GM21381 (cell line): ENCODE data around the gene DDX20.
A peak's percentile ranks its signal among the peaks of the same experiment; 100 is the strongest.
"Not testable (repeated sequence)": the region's sequence is repeated elsewhere in the genome, so short reads cannot be mapped to it uniquely, and the experiment has no call there.

Experiments used
- ATAC-seq: cut with Tn5 transposase; IDR thresholded peaks from one replicate; pipeline ENCODE4 v1.9.1; 2021; ENCODE audit warnings: mild to moderate bottlenecking, moderate library complexity; ENCODE audit not compliant: unreplicated experiment

Gene DDX20

DNA sequence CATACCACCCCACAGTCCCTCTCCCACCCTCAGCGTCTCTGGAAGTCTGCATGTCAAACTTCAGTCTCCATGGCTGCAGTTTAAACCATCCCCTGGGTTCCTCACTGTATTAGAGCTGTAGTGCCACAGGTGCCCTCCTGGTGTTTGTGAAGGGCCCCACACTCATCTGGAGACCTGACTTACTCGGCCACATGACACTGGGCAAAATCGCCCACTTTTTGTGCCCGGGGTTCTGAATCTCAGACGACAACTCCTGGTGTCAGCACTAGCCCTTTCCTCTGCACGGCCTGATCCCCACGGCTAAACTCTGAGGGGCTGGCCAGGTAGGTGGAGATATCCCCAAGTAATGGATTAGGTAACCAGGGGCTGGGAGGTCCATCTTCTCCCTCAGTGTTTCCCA is 23.0 kb upstream of the DDX20 start:
- ATAC-seq = no peak

DNA sequence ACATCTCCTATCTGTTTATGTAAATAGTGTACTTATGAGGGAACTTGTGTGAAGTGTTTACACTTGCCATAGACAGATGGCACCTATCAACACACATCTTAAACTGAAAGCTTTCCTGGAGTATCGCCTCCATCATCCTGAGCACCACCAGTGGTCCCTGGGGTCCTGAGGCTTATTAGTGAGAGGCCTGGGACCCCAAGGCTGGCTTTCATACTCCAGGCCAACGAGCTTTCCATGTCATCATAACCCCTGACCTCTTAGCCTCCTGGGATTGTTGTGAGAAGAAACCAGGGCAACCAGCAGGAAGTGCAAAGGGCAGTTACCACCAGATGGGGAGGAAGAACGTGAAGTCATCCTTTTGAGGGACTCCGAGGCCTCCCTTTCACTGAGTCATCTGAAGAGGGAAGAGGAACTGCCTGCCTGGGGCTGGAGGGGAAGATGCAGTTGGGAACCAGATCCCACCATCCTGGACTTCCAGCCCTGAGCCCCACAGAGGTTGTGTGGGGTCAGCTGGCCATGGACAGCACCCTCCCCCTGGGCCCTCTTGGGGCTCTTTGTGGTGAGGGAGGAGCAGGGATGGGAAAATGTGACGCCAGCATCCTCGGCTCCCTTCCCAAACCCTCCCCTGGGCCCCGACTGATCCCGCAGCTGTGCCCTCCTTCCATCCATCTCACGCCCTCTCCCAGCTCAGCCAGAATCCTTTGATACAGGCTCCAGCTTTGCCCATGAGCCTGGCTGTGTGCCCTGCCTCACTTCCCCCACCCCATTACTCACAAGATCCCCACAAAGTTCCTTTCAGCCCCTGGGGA is 22.3 kb upstream of the DDX20 start:
- ATAC-seq = no peak

DNA sequence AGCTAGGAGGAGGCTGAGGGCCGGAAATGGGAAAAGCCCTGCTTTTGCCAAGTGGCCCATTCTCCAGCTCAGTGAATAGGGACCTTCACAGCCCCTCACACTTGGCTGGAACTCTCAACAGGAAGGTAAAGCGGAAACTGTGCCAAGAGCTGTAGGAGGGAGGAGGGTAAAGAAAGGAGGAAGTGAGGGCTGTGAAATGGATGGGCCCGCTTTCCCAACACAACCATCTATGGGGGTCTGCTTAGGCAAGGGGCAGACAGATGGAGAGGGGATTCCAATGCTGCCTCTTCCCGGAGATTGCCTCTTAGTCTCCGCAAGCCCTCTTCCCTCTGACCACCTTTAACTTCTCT is 21.7 kb upstream of the DDX20 start:
- ATAC-seq = no peak

DNA sequence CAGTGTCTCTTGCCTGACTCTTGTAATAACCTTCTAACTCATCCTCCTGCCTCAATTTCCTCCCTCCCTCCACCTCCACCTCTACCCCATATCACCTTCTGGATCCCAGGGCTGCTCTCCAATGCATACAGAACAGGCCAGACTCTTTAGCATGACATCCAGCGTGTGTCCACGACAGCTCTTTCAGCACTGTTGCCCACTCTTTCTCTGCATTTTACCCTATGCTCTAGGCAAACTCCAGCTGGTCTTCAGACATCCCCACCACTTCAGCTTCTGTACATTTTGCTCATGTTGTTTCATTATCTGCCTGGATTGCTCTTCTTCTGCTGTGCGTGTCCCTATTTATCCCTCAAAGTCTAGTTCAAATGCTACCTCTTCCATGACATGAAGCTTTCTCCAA is 21.3 kb upstream of the DDX20 start:
- no peak for ATAC-seq

DNA sequence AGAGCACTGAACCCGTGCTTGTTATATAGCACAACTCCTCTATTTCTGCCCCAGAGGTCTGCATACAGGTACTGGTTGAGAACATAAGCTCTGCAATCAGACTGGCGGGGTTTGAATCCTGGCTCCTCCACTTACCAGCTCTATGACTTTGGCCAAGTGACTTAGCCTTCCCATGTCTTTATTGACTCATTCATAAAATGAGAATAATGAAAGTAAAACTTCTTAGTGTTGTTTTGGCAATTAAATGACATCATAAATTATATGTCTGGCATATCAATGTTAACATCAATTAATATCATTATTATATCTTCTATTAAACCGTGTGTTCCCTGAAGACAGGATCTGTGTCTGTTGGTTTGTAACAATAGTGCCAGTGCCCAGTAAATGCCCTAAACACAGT is 20.8 kb upstream of the DDX20 start:
- ATAC-seq = no peak

DNA sequence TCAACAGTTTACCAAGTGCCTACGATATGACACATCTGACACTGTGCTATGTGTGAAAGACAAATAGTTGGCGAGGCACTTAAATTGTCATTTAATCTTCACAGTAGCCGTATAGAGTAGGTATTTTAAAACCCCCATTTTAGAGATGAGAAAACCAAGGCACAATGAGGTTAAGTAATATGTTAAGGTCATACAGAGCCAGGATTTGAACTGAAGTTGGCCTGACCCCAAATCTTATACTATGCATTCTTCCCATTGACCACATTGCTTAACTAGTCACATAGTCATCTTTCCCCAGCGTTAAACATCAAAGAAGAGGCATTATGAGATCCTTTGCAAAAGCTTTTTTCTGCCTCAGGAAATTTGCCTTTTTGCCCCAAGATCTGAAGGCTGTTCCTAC is 20.4 kb upstream of the DDX20 start:
- no peak for ATAC-seq

DNA sequence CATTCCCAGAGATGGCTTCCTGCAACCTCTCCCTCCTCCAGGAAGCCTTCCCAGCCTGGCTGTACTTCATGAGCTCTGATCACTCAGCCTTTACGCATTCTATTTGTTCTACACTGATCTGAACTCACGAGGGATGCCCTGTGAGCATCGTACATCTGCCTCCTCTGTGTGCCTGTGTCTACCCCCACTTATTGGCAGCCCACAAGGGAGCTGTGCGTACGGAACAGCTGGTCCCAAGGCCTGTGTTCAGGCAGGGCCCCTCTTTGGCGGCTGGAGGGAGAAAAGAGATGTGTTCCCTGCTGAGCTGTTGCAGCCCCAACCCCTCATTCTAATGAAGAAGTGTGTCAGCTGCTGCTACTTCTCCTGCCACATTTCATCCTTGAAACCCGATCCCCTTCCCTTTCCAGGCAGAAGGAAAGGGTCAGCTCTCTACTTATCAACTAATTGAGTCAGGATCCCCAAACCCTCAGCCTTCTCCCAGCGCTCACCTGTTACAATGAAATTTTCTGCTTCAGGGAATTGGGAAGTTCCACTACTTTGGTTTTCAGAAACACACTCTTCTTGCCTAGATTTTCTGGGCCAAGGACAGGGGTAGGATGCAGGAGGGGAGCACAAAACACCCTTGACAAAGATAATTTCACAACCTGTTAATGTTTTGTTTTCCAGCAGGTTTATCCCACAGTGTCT is 19.7 kb upstream of the DDX20 start:
- ATAC-seq = no peak

DNA sequence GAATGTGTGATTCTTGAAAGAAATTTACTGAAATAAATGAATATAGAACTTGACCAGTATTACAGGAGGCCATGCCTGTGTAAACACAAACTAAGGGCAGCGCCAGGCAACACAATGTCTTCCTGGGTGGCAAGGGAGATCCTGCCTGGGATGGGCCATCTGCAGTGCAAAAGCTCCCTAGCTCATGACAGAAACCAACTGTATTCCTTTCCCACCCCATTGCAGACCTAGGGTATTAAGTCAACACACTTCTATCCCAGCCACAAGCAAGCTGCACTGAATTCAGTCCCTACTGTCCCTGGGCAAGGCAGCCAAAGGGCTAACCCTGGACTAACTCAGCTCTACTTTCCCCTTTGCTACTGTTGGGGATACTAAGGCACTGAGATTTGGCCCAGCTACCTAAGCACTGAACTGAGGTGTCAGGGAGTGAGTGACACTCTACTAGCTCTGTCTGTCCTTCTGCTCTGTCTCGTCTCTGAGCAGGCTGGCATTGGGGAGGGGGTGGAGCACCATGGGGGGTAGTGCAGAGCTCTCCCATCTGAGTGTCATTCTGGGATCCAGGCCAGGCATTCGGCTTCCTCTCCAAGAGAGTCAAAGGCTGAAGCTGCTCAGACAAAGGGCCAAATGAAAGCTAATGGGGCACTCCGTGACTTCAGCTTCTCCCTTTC is 19.0 kb upstream of the DDX20 start:
- ATAC-seq = no peak

DNA sequence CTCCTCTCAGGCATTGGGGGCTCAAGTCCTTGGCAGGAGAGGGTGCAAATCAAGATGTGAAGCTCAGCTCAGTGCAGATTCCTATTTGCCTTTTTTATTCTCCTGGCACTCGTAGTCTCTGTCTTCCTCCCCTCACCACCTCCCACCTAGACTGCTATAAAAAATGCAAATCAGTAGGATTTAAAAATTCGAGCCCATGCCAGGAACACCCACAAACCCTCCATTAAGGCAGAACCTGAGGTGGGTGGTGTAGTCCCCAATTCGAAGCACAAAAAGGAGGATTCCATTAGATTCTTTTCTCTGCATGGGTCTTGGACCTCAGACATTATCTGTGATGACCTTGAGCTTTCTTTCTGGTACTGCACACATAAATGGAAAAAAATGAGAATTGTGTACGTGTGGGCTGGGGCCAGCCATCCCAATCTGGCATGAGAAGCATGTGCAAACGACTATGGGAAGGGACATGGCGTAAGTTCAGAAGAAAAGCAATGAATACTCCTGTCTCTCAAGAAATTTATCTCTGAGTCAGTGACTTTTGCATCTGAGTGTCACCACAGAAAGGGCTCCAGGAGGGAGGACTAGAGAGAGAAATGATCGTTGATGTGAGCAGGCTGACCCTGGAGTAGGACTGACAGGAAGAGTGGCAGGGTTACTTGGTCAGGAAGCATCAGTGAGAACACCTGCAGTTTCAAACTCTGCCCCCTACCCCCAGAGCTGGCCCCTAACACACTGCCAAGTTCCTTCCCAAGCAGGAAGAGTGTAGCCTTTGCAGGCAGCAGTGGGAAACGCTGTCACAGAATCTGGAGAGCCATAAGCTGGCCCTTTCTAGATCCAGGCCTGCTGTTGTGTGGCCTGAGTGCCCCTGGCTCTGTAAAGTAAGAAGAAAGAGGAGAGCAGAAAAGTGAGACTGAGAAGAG is 18.2 kb upstream of the DDX20 start:
- ATAC-seq = no peak

DNA sequence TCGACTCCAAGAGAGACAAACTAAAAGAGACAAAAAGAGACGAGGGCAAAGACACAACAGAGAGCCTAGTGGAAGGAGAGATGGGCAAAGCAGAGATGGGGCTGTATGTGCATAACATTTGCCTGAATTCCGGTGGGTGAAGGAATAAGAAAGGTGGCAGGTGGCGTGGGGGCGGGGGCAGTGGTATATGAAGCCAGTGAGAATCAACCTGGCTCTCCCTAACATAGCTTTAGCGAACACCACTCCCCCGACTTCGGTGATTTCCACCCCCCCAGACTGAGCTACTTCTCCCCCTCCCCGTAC is 17.6 kb upstream of the DDX20 start:
- no peak for ATAC-seq

DNA sequence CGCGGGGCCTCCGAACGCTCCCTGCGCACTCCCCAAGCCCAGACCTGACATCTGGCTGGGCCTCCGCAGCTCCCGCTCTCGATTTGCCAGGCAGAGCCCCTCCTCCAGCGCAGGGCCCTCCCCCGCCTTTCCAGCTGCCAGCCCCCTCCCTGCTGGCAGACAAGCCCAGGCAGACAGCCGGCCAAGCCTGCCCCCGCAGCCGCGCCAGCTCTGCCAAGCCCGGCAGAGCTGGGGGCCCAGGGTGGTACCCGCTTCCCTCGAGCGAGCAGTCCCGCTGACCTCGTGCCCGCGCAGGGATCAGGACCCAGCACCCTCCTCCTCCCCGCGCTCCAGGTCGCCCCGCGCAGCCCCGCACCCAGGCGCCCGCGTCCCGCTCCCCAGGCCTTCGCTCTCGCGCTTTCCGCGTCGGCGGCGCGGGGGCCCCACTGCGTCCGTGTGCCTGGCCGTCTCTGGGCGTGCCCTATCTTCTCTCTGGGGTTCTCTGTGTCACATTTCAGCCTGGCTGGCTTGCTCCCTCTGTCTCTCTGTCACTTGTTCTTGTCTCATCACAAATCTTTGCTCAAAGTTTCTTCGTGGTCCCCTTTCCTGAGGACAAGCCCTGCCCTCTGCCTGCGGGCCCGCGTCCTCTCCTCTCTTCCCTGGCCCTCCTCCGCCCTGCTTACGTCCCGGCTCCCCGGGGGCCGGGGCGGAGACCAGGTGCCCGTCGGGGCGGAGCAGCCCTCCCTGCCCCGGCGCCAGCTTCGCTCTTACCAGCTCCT is 17.1 kb upstream of the DDX20 start:
- peak; percentile 41 for ATAC-seq

DNA sequence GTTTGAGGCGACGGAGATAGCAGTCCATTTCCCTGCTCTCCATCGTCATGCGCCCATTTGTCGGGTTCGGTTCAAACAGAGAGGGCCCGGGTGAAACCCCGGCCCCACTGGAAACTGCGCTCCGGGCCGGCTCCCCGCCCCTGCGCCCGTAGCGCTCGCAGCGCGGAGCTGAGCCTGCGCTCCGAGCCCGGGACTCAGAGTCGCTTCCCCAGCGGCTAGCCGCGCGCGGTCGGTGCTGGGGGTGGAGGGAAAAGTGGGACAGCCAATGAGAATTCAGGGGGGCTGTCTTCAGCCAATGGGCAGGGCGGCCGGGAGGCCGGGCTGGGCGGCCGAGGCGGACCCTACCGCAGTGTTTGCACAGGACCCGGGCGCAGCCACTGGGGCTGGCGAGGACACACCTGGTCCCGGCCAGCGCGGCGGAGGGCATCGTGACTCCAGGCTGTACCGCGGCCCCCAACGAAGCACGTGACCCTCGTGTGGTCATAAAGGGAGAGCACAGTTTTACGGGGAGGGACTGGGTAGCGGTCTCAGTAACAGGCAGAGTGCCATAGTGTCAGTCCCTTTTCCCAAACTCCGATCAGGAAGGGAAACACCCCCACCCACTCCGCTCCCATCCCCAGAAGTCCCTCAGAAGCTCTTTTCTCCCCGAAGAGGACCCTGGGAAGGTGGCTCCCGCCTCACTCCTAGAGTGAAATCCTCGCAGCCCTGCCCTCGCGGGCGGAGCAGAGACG is 16.3 kb upstream of the DDX20 start, which contains the start of gene INKA2:
TSS of gene INKA2 (minus strand) at position 202 of the 731 bp plus-strand sequence. CDS start at position 49, 153 bp downstream.
- peak; percentile 82 for ATAC-seq

DNA sequence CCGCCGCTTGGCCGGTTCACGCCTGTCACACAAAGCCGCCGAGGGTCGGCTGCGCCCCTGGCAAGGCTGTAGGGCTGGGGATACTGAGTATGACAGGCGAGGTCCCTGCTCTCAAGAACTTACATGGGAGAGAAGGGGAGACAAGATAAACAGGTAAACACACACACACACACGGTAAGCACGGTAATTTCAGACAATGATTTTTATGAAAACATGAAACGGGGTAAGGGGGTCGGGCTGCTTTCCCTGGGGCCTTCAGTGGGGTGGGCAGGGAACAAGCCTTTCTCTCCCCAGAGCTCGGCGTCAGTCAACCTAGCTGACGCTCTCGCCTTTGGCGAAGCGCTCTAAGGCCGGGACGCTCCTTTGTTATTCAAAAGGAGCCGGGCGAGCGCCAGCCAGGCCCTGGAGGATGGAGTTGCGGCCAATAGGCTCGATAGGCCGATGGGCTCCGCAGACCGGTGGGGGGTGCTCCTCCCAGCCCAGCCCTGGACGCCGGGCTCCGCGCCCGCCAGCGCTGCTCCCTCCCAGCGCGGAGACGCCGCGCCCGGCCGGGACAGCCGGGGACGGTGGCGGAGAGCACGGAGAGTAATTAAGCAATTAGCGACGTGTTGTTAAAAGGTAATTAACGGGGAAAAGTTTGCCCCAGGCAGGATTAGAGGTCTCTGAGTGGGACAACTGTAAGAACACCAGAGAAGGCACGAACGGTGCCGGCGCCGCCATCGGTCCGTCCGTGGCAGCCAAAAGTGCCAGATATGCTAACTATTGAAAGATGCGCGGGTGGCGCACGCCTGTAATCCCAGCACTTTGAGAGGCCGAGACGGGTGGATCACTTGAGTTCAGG is 15.6 kb upstream of the DDX20 start:
- ATAC-seq = no peak

DNA sequence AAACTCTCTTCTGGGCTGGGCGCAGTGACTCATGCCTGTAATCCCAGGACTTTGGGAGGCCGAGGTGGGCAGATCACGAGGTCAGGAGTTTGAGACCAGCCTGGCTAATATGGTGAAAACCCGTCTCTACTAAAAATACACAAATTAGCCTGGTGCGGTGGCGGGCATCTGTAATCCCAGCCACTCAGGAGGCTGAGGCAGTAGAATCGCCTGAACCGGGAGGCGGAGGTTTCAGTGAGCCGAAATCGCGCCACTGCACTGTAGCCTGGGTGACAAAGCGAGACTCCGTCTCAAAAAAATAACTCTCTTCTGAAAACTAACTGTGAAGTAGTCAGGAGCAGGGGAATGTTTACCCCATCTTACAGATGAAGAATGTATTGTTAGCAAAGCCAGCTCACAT is 13.4 kb upstream of the DDX20 start:
- not testable (repeated sequence) for ATAC-seq

DNA sequence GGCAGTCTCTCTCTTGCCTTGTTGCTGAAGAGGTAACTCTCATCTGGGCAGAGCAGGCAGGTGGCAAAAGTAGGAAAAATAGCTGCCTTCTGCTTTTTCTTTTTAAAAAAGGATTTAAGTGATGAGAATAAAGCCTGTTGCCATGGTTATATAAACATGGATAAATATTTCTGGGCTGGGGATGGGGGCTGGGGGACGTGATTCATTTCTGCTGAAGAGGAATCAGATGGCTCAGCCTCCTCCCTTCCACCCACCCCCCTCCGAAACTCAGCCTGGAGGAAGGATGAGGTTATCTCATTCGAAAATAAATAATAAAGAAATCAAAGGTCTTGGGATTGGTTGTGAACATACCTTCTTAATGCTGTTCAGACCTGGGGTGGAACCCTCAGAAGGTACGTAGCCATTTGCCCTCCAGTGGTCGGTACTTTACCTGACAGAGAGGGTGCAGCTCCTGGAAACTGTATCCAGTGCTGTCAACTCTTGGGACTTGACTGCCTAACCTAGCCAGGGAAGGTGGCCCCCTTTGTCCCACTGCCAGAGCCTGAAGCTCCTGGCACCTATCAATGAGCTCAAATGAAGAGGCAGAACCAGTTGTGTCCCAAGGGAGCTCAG is 12.7 kb upstream of the DDX20 start:
- no peak for ATAC-seq

DNA sequence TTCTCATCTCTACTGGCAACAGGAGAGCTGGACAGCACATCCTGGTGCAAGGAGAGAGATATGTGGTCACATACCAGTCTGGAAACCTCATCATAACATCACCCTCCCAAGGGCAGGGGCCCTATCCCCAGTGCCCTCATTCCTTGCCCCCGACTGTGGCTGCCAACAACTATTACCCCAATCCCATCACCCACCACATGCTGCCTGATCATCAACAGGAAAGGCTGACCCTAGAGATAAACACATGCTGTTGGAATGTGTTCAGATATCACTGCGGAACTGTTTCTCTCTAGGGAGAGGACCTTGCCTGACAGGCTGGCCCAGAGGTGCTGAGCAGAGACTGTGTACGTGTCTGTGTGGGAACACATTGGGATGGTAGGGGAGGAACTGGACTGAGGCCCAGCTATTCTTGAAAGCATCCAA is 12.0 kb upstream of the DDX20 start:
- ATAC-seq = no peak

DNA sequence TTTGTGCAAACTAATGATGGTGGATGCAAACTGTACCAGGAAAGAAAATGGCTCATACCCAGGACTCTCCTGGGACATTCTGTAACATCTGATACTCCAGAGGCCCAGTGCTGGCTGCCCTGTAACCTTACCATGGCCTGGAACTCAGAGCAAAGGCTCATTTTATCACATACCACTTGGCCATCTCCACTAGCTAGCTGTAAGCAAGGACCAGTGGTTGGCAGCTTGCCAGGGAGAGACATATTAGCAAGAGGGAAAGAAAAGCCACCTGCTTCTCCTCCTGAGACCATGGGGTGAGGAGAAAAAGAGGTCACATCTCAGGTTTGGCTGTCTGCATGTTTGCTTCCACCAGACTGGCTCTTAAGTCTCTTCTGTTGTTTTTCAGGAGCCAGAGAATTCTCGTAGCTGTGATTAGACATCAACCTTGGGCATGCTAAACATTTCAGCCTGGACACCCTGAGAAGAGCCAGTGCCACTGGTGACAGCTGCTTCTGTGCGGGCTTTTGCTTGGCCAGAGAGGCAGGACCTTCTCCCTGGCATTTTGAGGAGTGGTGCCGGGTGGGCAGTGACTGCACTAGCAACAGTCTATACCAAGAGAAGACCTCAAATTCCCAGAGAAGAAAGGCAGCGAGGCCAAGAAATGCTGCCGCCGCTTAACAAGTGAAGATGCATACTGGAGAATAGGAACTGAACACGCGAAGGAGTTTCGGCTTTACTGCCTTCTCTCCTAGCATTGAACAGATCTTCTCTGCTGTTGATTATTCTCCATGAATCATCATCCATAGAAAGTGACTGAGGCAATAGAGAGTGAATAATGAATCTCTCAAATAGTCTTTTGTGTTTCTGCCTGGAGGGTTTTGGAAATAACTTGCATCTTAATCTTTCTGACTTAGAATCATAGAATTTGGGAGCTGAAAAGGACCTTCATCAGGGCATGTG is 9.8 kb upstream of the DDX20 start:
- no peak for ATAC-seq
